Ecto neural progenitor cell (in vitro differentiated cells): ENCODE results near the gene EFNA5.

Experiments used
- DNase-seq: peaks from one replicate; pipeline ENCODE4 v3.0.0-alpha.2; 2018; ENCODE audit warnings: low spot score

Gene EFNA5

GRCh38 chr5:107570805-107571531 lies 99.8 kb downstream of the EFNA5 start:
- peak; percentile 62 for DNase-seq

- no peak for DNase-seq
Measured at GRCh38 chr5:107570181-107570580, 100.6 kb downstream of the EFNA5 start.

GRCh38 chr5:107567901-107568671 lies 102.7 kb downstream of the EFNA5 start:
- no peak for DNase-seq

GRCh38 chr5:107566986-107567385 lies 103.8 kb downstream of the EFNA5 start:
- DNase-seq = no peak

GRCh38 chr5:107565791-107566767 lies 104.7 kb downstream of the EFNA5 start:
- no peak for DNase-seq

GRCh38 chr5:107564931-107565372 lies 105.8 kb downstream of the EFNA5 start:
- no peak for DNase-seq

- no peak for DNase-seq
Measured at GRCh38 chr5:107563959-107564544, 106.7 kb downstream of the EFNA5 start.

GRCh38 chr5:107560377-107560776 lies 110.4 kb downstream of the EFNA5 start:
- DNase-seq = no peak

- DNase-seq = no peak
Measured at GRCh38 chr5:107558823-107559375, 111.8 kb downstream of the EFNA5 start.

GRCh38 chr5:107557051-107557658 lies 113.6 kb downstream of the EFNA5 start:
- peak; percentile 70 for DNase-seq

- DNase-seq = no peak
Measured at GRCh38 chr5:107556575-107556974, 114.2 kb downstream of the EFNA5 start.

GRCh38 chr5:107555425-107556090 lies 115.2 kb downstream of the EFNA5 start:
- no peak for DNase-seq

GRCh38 chr5:107554776-107555424 lies 115.8 kb downstream of the EFNA5 start:
- no peak for DNase-seq

GRCh38 chr5:107553117-107553555 lies 117.6 kb downstream of the EFNA5 start:
- no peak for DNase-seq

GRCh38 chr5:107551088-107551487 lies 119.6 kb downstream of the EFNA5 start:
- DNase-seq = no peak

GRCh38 chr5:107549567-107549966 lies 121.2 kb downstream of the EFNA5 start:
- no peak for DNase-seq

- DNase-seq = no peak
Measured at GRCh38 chr5:107548477-107548876, 122.3 kb downstream of the EFNA5 start.

- no peak for DNase-seq
Measured at GRCh38 chr5:107546719-107547118, 124.0 kb downstream of the EFNA5 start.

GRCh38 chr5:107545486-107545885 lies 125.3 kb downstream of the EFNA5 start:
- DNase-seq = no peak

- DNase-seq = no peak
Measured at GRCh38 chr5:107544967-107545366, 125.8 kb downstream of the EFNA5 start.
